Calu3 (cell line): Measurements from ENCODE around the gene FTO. TPM values are rescaled to one million over a fixed set of nuclear protein-coding genes. Genes with fewer than 3 reads are reported as not detected.

Experiments
- BruUV-seq: library from RNA; stranded (reverse); fragments of 400-500 nt; replicated peaks from 2 replicates; lab custom pipeline; 2021; lab: Mats Ljungman, UMichigan
- CTCF ChIA-PET: fragments of 300-600 bp; sonication (Branson Sonifier 250); formaldehyde crosslinking; loops from one replicate; lab custom pipeline; 2022; ENCODE audit warnings: antibody characterized with exemption; lab: Charles Lee
- DNase-seq: peaks from one replicate; pipeline ENCODE4 v3.0.0; 2022
- H3K27ac Mint-ChIP-seq: one replicate; pipeline ENCODE4 v1.8.0; 2022; ENCODE audit warnings: mixed read lengths; ENCODE audit not compliant: unreplicated experiment
- H3K27me3 Mint-ChIP-seq: one replicate; pipeline ENCODE4 v1.8.0; 2022; ENCODE audit warnings: mixed read lengths; ENCODE audit not compliant: unreplicated experiment
- H3K36me3 Mint-ChIP-seq: one replicate; pipeline ENCODE4 v1.8.0; 2022; ENCODE audit warnings: mild to moderate bottlenecking, moderate library complexity, mixed read lengths; ENCODE audit not compliant: insufficient read depth, unreplicated experiment
- H3K4me1 Mint-ChIP-seq: one replicate; pipeline ENCODE4 v1.8.0; 2022; ENCODE audit warnings: mild to moderate bottlenecking, low read depth, mixed read lengths; ENCODE audit not compliant: unreplicated experiment
- H3K4me3 Mint-ChIP-seq: one replicate; pipeline ENCODE4 v1.8.0; 2022; ENCODE audit warnings: mild to moderate bottlenecking, low read depth, moderate library complexity, mixed read lengths; ENCODE audit not compliant: unreplicated experiment
- H3K9me3 Mint-ChIP-seq: one replicate; pipeline ENCODE4 v1.8.0; 2022; ENCODE audit warnings: low read depth, mixed read lengths; ENCODE audit not compliant: unreplicated experiment
- intact Hi-C: fragments of 100-400 bp; cut with micrococcal nuclease; formaldehyde crosslinking; loops from one replicate; pipeline ENCODE4 v1.10.0; 2022; ENCODE audit not compliant: unreplicated experiment
- total RNA-seq: library from RNA; stranded (reverse); gene quantifications from 2 replicates; pipeline ENCODE4 v1.2.3, GENCODE V29; 2022
- TF ChIP-seq, protein P1 (sequence below): fragments of 200-600 bp; IDR thresholded peaks from one replicate; pipeline ENCODE4 v1.8.0; 2022; ENCODE audit warnings: antibody characterized with exemption; ENCODE audit not compliant: unreplicated experiment

FTO gene
- total RNA-seq, 1 experiment from 2014 or later = 68.9 TPM

DNA sequence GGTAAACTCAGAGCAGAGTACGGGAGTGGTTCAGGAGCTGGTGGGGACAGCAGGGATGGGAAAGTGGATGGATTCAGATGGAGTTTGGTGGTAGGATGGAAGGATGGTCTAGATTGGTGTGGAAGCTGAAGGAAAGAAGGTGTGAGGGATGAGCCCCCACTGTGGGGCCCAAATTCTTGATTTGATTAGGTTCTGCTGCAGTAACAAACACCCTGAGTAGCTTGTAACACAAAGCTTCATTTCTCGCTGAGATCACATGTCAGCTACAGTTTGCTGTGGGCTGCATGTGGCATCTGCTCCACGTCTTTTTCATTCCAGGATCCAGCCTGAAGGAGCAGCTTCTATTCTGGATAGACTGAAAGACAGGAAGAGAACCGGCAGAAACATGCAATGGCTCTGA, 438.8 kb downstream of the FTO start:
- no peaks in the 10 kb centered on the region for H3K9me3 Mint-ChIP-seq
- BruUV-seq = no TSS peak
- H3K36me3 Mint-ChIP-seq = no peaks in the 10 kb centered on the region
- H3K4me3 Mint-ChIP-seq = no peak overlapping the region
- H3K27ac Mint-ChIP-seq = no peak overlapping the region
- no peaks in the 10 kb centered on the region for H3K4me1 Mint-ChIP-seq
- TF ChIP-seq, protein P1, sequence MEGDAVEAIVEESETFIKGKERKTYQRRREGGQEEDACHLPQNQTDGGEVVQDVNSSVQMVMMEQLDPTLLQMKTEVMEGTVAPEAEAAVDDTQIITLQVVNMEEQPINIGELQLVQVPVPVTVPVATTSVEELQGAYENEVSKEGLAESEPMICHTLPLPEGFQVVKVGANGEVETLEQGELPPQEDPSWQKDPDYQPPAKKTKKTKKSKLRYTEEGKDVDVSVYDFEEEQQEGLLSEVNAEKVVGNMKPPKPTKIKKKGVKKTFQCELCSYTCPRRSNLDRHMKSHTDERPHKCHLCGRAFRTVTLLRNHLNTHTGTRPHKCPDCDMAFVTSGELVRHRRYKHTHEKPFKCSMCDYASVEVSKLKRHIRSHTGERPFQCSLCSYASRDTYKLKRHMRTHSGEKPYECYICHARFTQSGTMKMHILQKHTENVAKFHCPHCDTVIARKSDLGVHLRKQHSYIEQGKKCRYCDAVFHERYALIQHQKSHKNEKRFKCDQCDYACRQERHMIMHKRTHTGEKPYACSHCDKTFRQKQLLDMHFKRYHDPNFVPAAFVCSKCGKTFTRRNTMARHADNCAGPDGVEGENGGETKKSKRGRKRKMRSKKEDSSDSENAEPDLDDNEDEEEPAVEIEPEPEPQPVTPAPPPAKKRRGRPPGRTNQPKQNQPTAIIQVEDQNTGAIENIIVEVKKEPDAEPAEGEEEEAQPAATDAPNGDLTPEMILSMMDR = no peak
- H3K27me3 Mint-ChIP-seq = peaks cover 38% of the 10 kb centered on the region
- no peak for DNase-seq
- CTCF ChIA-PET = interaction anchor here (0.6 to 0.7 kb wide), 3 partner anchors 17 to 780 kb away, joined by 3 to 9 read pairs (median 4); no protein-coding TSS in a partner anchor
- intact Hi-C loops = no loop called here

DNA sequence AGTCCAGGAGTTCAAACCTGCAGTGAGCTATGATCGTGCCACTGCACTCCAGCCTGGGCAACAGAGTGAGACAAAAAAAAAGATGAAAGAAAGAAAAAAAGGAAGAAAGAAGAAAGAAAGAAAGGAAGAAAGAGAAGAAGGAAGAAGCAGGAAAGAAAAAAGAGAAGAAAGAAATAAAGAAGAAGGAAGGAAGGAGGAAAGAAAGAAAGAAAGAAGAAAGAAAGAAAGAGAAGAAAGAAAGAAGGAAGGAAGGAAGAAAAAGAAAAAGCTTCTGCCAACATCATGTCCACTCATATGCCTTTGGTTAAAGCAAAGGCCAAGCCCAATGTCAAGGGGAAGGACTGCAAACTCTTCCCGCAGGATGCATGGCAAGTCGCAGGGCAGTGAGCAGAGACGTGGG, 439.5 kb downstream of the FTO start:
- H3K36me3 Mint-ChIP-seq = no peaks in the 10 kb centered on the region
- H3K4me3 Mint-ChIP-seq = no peak overlapping the region
- no TSS peak for BruUV-seq
- H3K9me3 Mint-ChIP-seq = peaks cover 2% of the 10 kb centered on the region
- H3K4me1 Mint-ChIP-seq = no peaks in the 10 kb centered on the region
- H3K27me3 Mint-ChIP-seq = peaks cover 34% of the 10 kb centered on the region
- CTCF ChIA-PET = interaction anchor here (0.7 kb wide), 1 partner anchor 780 kb away, joined by 4 read pairs; no protein-coding TSS in a partner anchor
- DNase-seq = no peak
- TF ChIP-seq, protein P1 = no peak
- intact Hi-C loops = no loop called here
- no peak overlapping the region for H3K27ac Mint-ChIP-seq

DNA sequence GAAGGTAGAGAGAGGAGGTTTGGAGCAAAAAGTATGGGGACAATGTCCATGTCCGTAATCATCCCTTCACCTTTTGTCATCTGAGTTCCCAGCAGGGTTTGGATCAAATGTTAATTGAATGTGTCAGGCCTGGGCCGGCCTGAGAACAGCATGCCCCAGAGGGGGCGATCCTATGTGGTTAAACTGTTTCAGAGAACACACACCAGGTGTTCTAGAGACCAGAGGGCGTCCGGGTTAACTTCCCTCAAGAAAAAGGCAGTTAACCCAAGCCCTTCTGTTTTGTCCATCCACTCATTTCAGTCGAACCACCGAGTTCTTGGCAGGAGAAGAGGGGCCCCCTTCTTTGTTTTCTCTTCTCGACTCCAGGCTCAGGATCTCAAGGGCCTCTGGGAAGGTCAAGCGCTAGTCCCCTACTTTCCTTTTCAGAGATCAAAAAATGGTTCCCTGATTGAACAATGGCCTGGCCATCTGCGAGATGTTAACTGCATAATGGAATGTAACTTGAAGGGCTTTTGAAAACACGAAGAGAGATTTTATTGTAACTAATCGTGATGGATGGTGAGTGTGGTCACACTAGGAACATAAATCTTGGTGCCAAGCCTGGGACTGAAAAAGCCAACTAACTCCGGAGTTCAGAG, 440.1 kb downstream of the FTO start:
- Mint-ChIP-seq H3K4me3 (no peak overlapping the region), H3K27me3 (peaks cover 34% of the 10 kb centered on the region), H3K27ac (no peak overlapping the region), H3K4me1 (no peaks in the 10 kb centered on the region), H3K9me3 (peaks cover 2% of the 10 kb centered on the region), H3K36me3 (no peaks in the 10 kb centered on the region)
- no TSS peak for BruUV-seq
- no peak for DNase-seq
- intact Hi-C loops = no loop called here
- TF ChIP-seq, protein P1 = no peak
- CTCF ChIA-PET = no interaction called here

DNA sequence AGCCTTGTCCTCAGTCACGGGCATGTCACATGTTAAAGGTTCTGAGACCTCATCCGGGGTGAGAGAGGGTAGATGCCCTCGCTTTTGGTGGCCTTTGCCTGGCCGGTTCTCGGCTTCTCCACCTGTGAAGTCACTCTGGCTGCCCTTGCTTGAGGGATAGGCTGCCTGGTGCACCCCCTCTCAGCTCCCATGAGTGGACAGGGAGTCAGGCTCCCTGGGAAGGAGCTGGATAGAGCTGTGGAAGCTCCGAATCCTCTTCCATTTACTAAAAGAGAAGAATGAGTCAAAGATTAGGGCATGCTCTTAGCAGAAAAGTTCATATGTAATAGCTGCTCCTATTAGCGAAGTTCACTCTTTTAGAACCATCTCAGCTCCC, 440.6 kb downstream of the FTO start:
- DNase-seq = no peak
- Mint-ChIP-seq H3K36me3 (no peaks in the 10 kb centered on the region), H3K4me3 (no peak overlapping the region), H3K4me1 (no peaks in the 10 kb centered on the region), H3K27ac (no peak overlapping the region), H3K9me3 (peaks cover 2% of the 10 kb centered on the region), H3K27me3 (peaks cover 34% of the 10 kb centered on the region)
- CTCF ChIA-PET = no interaction called here
- TF ChIP-seq, protein P1 = no peak
- no TSS peak for BruUV-seq
- intact Hi-C loops = no loop called here
